HG03175 (cell line): Measurements from ENCODE around the gene CENPB.
"Not testable (repeated sequence)": the region's sequence is repeated elsewhere in the genome, so short reads cannot be mapped to it uniquely, and the experiment has no call there.

Experiments used
- ATAC-seq: cut with Tn5 transposase; IDR thresholded peaks from one replicate; pipeline ENCODE4 v1.9.1; 2021; ENCODE audit warnings: mild to moderate bottlenecking, moderate library complexity; ENCODE audit not compliant: unreplicated experiment

The CENPB gene

GRCh38 chr20:3811467-3812258 is 25.1 kb upstream of the CENPB start:
- ATAC-seq: no peak

GRCh38 chr20:3808544-3808943 is 22.0 kb upstream of the CENPB start:
- ATAC-seq: no peak

GRCh38 chr20:3804781-3805180 is 18.2 kb upstream of the CENPB start:
- no peak for ATAC-seq

- ATAC-seq: no peak
Observed at GRCh38 chr20:3804254-3804751, 17.8 kb upstream of the CENPB start.

- ATAC-seq: no peak
Observed at GRCh38 chr20:3803854-3804253, 17.3 kb upstream of the CENPB start.

GRCh38 chr20:3803289-3803688 is 16.7 kb upstream of the CENPB start:
- ATAC-seq: no peak

GRCh38 chr20:3802524-3803239 is 16.1 kb upstream of the CENPB start:
- no peak for ATAC-seq

- no peak for ATAC-seq
Observed at GRCh38 chr20:3801846-3802245, 15.3 kb upstream of the CENPB start.

GRCh38 chr20:3801299-3801698 is 14.8 kb upstream of the CENPB start:
- no peak for ATAC-seq

GRCh38 chr20:3800878-3801260 is 14.3 kb upstream of the CENPB start:
- no peak for ATAC-seq

- ATAC-seq: no peak
Observed at GRCh38 chr20:3800256-3800877, 13.8 kb upstream of the CENPB start.

- ATAC-seq: no peak
Observed at GRCh38 chr20:3798908-3799248, 12.3 kb upstream of the CENPB start.

GRCh38 chr20:3798373-3798768 is 11.8 kb upstream of the CENPB start:
- ATAC-seq: no peak

- ATAC-seq: no peak
Observed at GRCh38 chr20:3797592-3798372, 11.2 kb upstream of the CENPB start.

- no peak for ATAC-seq
Observed at GRCh38 chr20:3797226-3797545, 10.6 kb upstream of the CENPB start.

GRCh38 chr20:3796477-3797225 is 10.1 kb upstream of the CENPB start:
- peak; percentile 6 for ATAC-seq

GRCh38 chr20:3795511-3796468 is 9.2 kb upstream of the CENPB start, which contains the start of gene CDC25B:
CDC25B (plus strand) TSS chr20:3796310; CDS start chr20:3796532, 222 bp downstream.
- peak; percentile 67 for ATAC-seq

- no peak for ATAC-seq
Observed at GRCh38 chr20:3794701-3795420, 8.3 kb upstream of the CENPB start.

- not testable (repeated sequence) for ATAC-seq
Observed at GRCh38 chr20:3794168-3794567, 7.6 kb upstream of the CENPB start.
